Neural cell (in vitro differentiated cells): ENCODE measurements around the gene AP2B1. TPM values are rescaled to one million over a fixed set of nuclear protein-coding genes. Genes with fewer than 3 reads are reported as not detected.

Experiments
- H2AFZ ChIP-seq: fragments of 200-600, 300-800 bp; sonication (generic), shearing (Covaris generic); 2 replicates; pipeline ENCODE4 v1.6.0; 2014; ENCODE audit warnings: low read depth, mild to moderate bottlenecking, antibody characterized with exemption, low read length, moderate library complexity
- H3F3A ChIP-seq: fragments of 200-600 bp; shearing (Covaris generic); 2 replicates; pipeline ENCODE4 v1.6.1; 2016; ENCODE audit warnings: mild to moderate bottlenecking, moderate library complexity, mixed read lengths, antibody characterized with exemption, low read length; ENCODE audit not compliant: insufficient read depth, poor library complexity, severe bottlenecking
- H3K27ac ChIP-seq: fragments of 200-600, 300-800 bp; sonication (generic), shearing (Covaris generic); 2 replicates; pipeline ENCODE4 v1.5.1; 2014; ENCODE audit warnings: mild to moderate bottlenecking, low read length, moderate library complexity
- H3K27me3 ChIP-seq: fragments of 300-800, 200-600 bp; sonication (generic), shearing (Covaris generic); 2 replicates; pipeline ENCODE4 v1.6.0; 2014; ENCODE audit warnings: mild to moderate bottlenecking, low read depth, low read length, moderate library complexity; ENCODE audit not compliant: insufficient read depth
- H3K36me3 ChIP-seq: fragments of 300-800, 200-600 bp; sonication (generic), shearing (Covaris generic); 2 replicates; pipeline ENCODE4 v1.5.1; 2014; ENCODE audit warnings: mild to moderate bottlenecking, antibody characterized with exemption, low read length, moderate library complexity; ENCODE audit not compliant: insufficient read depth
- H3K4me2 ChIP-seq: fragments of 300-800, 200-600 bp; sonication (generic), shearing (Covaris generic); 2 replicates; pipeline ENCODE4 v1.6.0; 2014; ENCODE audit warnings: mild to moderate bottlenecking, low read length
- H3K4me3 ChIP-seq: fragments of 300-800, 200-600 bp; sonication (generic), shearing (Covaris generic); 2 replicates; pipeline ENCODE4 v1.5.1; 2014; ENCODE audit warnings: mild to moderate bottlenecking, low read length, moderate library complexity
- H3K79me2 ChIP-seq: fragments of 200-600 bp; shearing (Covaris generic); replicated peaks from 2 replicates; pipeline ENCODE4 v1.6.0; 2014; ENCODE audit warnings: mild to moderate bottlenecking, low read length, moderate library complexity; ENCODE audit not compliant: insufficient read depth
- H3K9ac ChIP-seq: fragments of 300-800, 200-600 bp; sonication (generic), shearing (Covaris generic); 2 replicates; pipeline ENCODE4 v1.6.1; 2016; ENCODE audit warnings: mild to moderate bottlenecking, low read length, mixed read lengths
- H3K9me2 ChIP-seq: fragments of 200-600 bp; shearing (Covaris generic); 2 replicates; pipeline ENCODE4 v1.6.1; 2016; ENCODE audit warnings: mild to moderate bottlenecking, low read length, mixed read lengths; ENCODE audit not compliant: insufficient read depth
- H3K9me3 ChIP-seq: fragments of 200-600, 300-800 bp; sonication (generic), shearing (Covaris generic); 2 replicates; pipeline ENCODE4 v1.6.1; 2016; ENCODE audit warnings: mild to moderate bottlenecking, mixed run types, low read length, moderate library complexity, mixed read lengths
- H4K20me1 ChIP-seq: fragments of 200-600 bp; shearing (Covaris generic); 2 replicates; pipeline ENCODE4 v1.6.1; 2016; ENCODE audit warnings: mild to moderate bottlenecking, mixed run types; ENCODE audit not compliant: insufficient read depth
- EP300 ChIP-seq: fragments of 450-650 bp; conservative IDR thresholded peaks from 2 replicates; pipeline ENCODE4 v1.6.1; 2014; ENCODE audit warnings: antibody characterized with exemption, mild to moderate bottlenecking, moderate library complexity; ENCODE audit not compliant: poor library complexity, severe bottlenecking
- EZH2 ChIP-seq: fragments of 200-600, 300-800 bp; shearing (Covaris generic), sonication (generic); IDR thresholded peaks from 2 replicates; pipeline ENCODE4 v1.6.1; 2014; ENCODE audit warnings: antibody characterized with exemption, low read length, borderline replicate concordance, mild to moderate bottlenecking; ENCODE audit not compliant: insufficient read depth, poor library complexity, severe bottlenecking
- MXI1 ChIP-seq: fragments of 450-650 bp; conservative IDR thresholded peaks from 2 replicates; pipeline ENCODE4 v1.6.1; 2014; ENCODE audit warnings: antibody characterized with exemption, mild to moderate bottlenecking; ENCODE audit not compliant: poor library complexity, severe bottlenecking
- POLR2AphosphoS5 ChIP-seq: IDR thresholded peaks from 2 replicates; pipeline ENCODE4 v1.6.1; 2012
- RAD21 ChIP-seq: fragments of 450-650 bp; conservative IDR thresholded peaks from 2 replicates; pipeline ENCODE4 v1.6.1; 2014; ENCODE audit warnings: antibody characterized with exemption, mild to moderate bottlenecking, moderate library complexity
- SMC3 ChIP-seq: fragments of 450-650 bp; conservative IDR thresholded peaks from 2 replicates; pipeline ENCODE4 v1.6.1; 2014; ENCODE audit warnings: antibody characterized with exemption, mild to moderate bottlenecking, moderate library complexity; ENCODE audit not compliant: poor library complexity
- TAF1 ChIP-seq: IDR thresholded peaks from 2 replicates; pipeline ENCODE4 v1.6.1; 2012; ENCODE audit warnings: low read depth
- polyA plus RNA-seq: library from polyadenylated mRNA; depleted of rRNA; stranded (reverse); fragments of >200 nt; gene quantifications from 2 replicates; pipeline ENCODE4 v1.2.3, GENCODE V29; 2014
- TF ChIP-seq, protein P1 (sequence below): fragments of 450-650 bp; IDR thresholded peaks from 2 replicates; pipeline ENCODE4 v1.5.1; 2014; ENCODE audit warnings: antibody characterized with exemption, mild to moderate bottlenecking, moderate library complexity; ENCODE audit not compliant: poor library complexity, severe bottlenecking
- TF ChIP-seq, protein P2 (sequence below): IDR thresholded peaks from 2 replicates; pipeline ENCODE4 v1.6.1; 2012; ENCODE audit warnings: borderline replicate concordance

Gene AP2B1
- polyA plus RNA-seq, 1 donor from 2014 or later, result 59.5 TPM

DNA sequence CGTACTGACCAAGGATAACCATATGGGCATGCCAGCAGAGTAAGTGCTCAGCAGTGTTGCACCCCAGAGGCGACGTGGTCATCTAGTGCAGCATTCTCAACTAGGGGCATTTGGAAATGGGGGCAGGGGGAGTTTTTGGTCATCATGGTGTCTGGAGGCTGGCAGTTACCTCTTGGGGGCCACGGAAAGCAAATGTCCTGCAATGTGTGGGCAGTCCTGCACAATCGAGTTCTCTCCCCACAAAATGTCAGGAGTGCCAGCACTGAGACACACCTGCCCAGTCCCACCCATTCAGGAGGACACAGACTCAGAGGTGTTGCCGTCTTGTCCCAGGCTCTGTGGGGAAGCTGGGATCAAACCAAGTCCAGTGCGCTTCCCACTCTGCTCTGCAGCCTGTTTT is 147.3 kb downstream of the AP2B1 start:
- no peaks in the 10 kb centered on the region for H4K20me1 ChIP-seq
- H3K36me3 ChIP-seq, result no peaks in the 10 kb centered on the region
- no peaks in the 10 kb centered on the region for H3K27me3 ChIP-seq
- no peaks in the 10 kb centered on the region for H3K9me3 ChIP-seq
- no peak overlapping the region for H2AFZ ChIP-seq
- no peak overlapping the region for H3K9ac ChIP-seq
- TF ChIP-seq POLR2AphosphoS5, result no peak
- no peak for TF ChIP-seq TAF1
- no peak for TF ChIP-seq EZH2
- no peak overlapping the region for H3K27ac ChIP-seq
- no peaks in the 10 kb centered on the region for H3K79me2 ChIP-seq
- H3K9me2 ChIP-seq, result no peaks in the 10 kb centered on the region
- no peaks in the 10 kb centered on the region for H3F3A ChIP-seq
- no peak overlapping the region for H3K4me2 ChIP-seq
- H3K4me3 ChIP-seq, result no peak overlapping the region

DNA sequence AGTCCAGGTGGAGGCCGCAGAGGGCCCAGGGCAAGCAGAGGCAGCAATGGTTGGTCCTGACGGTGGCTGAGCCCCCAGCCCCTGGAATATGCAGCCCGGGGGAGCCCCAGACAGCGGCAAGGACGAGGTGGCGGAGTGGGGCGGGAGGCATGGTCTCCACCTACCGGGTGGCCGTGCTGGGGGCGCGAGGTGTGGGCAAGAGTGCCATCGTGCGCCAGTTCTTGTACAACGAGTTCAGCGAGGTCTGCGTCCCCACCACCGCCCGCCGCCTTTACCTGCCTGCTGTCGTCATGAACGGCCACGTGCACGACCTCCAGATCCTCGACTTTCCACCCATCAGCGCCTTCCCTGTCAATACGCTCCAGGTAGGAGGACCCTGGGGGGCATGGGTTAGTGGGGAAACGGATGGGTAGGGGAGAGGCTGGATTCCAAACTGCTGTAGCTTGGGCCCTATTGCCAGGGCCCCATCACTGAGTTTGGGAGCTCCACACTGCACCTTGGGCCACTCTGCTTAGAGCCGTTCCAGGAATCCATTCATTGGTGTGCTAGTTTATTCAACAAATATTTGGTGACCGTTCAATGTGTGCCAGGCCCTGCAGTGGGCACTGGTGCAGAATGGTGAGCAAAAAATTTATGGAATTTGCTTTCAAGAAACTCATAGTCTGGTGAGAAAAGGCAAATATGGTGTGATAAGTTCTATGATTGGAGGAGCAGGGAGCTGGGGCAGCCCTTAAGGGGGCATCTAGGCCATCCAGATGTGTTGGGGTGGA is 148.1 kb downstream of the AP2B1 start:
- TF ChIP-seq SMC3 (no peak), EP300 (no peak), MXI1 (no peak), EZH2 (no peak), TAF1 (no peak), POLR2AphosphoS5 (no peak), RAD21 (no peak)
- TF ChIP-seq, protein P1, sequence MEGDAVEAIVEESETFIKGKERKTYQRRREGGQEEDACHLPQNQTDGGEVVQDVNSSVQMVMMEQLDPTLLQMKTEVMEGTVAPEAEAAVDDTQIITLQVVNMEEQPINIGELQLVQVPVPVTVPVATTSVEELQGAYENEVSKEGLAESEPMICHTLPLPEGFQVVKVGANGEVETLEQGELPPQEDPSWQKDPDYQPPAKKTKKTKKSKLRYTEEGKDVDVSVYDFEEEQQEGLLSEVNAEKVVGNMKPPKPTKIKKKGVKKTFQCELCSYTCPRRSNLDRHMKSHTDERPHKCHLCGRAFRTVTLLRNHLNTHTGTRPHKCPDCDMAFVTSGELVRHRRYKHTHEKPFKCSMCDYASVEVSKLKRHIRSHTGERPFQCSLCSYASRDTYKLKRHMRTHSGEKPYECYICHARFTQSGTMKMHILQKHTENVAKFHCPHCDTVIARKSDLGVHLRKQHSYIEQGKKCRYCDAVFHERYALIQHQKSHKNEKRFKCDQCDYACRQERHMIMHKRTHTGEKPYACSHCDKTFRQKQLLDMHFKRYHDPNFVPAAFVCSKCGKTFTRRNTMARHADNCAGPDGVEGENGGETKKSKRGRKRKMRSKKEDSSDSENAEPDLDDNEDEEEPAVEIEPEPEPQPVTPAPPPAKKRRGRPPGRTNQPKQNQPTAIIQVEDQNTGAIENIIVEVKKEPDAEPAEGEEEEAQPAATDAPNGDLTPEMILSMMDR, result no peak
- TF ChIP-seq, protein P2, sequence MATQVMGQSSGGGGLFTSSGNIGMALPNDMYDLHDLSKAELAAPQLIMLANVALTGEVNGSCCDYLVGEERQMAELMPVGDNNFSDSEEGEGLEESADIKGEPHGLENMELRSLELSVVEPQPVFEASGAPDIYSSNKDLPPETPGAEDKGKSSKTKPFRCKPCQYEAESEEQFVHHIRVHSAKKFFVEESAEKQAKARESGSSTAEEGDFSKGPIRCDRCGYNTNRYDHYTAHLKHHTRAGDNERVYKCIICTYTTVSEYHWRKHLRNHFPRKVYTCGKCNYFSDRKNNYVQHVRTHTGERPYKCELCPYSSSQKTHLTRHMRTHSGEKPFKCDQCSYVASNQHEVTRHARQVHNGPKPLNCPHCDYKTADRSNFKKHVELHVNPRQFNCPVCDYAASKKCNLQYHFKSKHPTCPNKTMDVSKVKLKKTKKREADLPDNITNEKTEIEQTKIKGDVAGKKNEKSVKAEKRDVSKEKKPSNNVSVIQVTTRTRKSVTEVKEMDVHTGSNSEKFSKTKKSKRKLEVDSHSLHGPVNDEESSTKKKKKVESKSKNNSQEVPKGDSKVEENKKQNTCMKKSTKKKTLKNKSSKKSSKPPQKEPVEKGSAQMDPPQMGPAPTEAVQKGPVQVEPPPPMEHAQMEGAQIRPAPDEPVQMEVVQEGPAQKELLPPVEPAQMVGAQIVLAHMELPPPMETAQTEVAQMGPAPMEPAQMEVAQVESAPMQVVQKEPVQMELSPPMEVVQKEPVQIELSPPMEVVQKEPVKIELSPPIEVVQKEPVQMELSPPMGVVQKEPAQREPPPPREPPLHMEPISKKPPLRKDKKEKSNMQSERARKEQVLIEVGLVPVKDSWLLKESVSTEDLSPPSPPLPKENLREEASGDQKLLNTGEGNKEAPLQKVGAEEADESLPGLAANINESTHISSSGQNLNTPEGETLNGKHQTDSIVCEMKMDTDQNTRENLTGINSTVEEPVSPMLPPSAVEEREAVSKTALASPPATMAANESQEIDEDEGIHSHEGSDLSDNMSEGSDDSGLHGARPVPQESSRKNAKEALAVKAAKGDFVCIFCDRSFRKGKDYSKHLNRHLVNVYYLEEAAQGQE, result no peak
- Histone ChIP-seq H3K4me2 (no peak overlapping the region), H3K4me3 (no peak overlapping the region), H3K9ac (no peak overlapping the region), H3K9me2 (no peaks in the 10 kb centered on the region), H4K20me1 (no peaks in the 10 kb centered on the region), H3K9me3 (no peaks in the 10 kb centered on the region), H3K27ac (no peak overlapping the region), H3K27me3 (no peaks in the 10 kb centered on the region), H3F3A (no peaks in the 10 kb centered on the region), H3K79me2 (no peaks in the 10 kb centered on the region), H3K36me3 (no peaks in the 10 kb centered on the region), H2AFZ (no peak overlapping the region)
